Activated CD4-positive, alpha-beta T cell treated with anti-CD3 and anti-CD28 coated beads, Interleukin-2, amount 10 ng/mL, durations not matched to agents 24 days and 14 days (primary cell): Measurements from ENCODE around the gene ISCA2. TPM values are rescaled to one million over a fixed set of nuclear protein-coding genes. Genes with fewer than 3 reads are reported as not detected.
"Not testable (repeated sequence)": the region's sequence is repeated elsewhere in the genome, so short reads cannot be mapped to it uniquely, and the experiment has no call there.

ENCODE experiments used
- DNase-seq: peaks from one replicate; pipeline ENCODE4 v3.0.0; 2022
- H3K27ac Mint-ChIP-seq: one replicate; pipeline ENCODE4 v1.8.0; 2022; ENCODE audit warnings: mild to moderate bottlenecking, mixed read lengths
- H3K27me3 Mint-ChIP-seq: one replicate; pipeline ENCODE4 v1.8.0; 2022; ENCODE audit warnings: mixed read lengths
- H3K36me3 Mint-ChIP-seq: one replicate; pipeline ENCODE4 v1.8.0; 2022; ENCODE audit warnings: low read depth, mild to moderate bottlenecking, mixed read lengths
- H3K4me1 Mint-ChIP-seq: one replicate; pipeline ENCODE4 v1.8.0; 2021; ENCODE audit warnings: mixed read lengths
- H3K4me3 Mint-ChIP-seq: one replicate; pipeline ENCODE4 v1.8.0; 2022; ENCODE audit warnings: mild to moderate bottlenecking, moderate library complexity, mixed read lengths
- H3K9me3 Mint-ChIP-seq: one replicate; pipeline ENCODE4 v1.8.0; 2021; ENCODE audit warnings: mixed read lengths
- intact Hi-C: fragments of 100-400 bp; cut with micrococcal nuclease; formaldehyde crosslinking; loops from one replicate; pipeline ENCODE4 v1.15.1; 2023
- total RNA-seq: library from RNA; stranded (reverse); gene quantifications from 2 replicates; pipeline ENCODE4 v1.2.3, GENCODE V29; 2022

ISCA2 gene
- total RNA-seq, 1 donor from 2014 or later = 20.0 TPM

GRCh38 chr14:74536336-74536735, 42.8 kb downstream of the ISCA2 start:
- H3K4me3 Mint-ChIP-seq, H3K27ac Mint-ChIP-seq, H3K36me3 Mint-ChIP-seq, intact Hi-C loops, H3K4me1 Mint-ChIP-seq, H3K27me3 Mint-ChIP-seq, DNase-seq, H3K9me3 Mint-ChIP-seq: not testable (repeated sequence)

- intact Hi-C loops = no loop called here
- H3K27me3 Mint-ChIP-seq = peaks cover 3% of the 10 kb centered on the region
- no peaks in the 10 kb centered on the region for H3K4me1 Mint-ChIP-seq
- H3K27ac Mint-ChIP-seq = no peak overlapping the region
- H3K4me3 Mint-ChIP-seq = no peak overlapping the region
- no peaks in the 10 kb centered on the region for H3K9me3 Mint-ChIP-seq
- no peaks in the 10 kb centered on the region for H3K36me3 Mint-ChIP-seq
- no peak for DNase-seq
Measured at GRCh38 chr14:74538411-74539391, 45.1 kb downstream of the ISCA2 start.

- H3K4me3 Mint-ChIP-seq = no peak overlapping the region
- no peaks in the 10 kb centered on the region for H3K9me3 Mint-ChIP-seq
- no peak for DNase-seq
- H3K36me3 Mint-ChIP-seq = no peaks in the 10 kb centered on the region
- no peaks in the 10 kb centered on the region for H3K4me1 Mint-ChIP-seq
- peaks cover 3% of the 10 kb centered on the region for H3K27me3 Mint-ChIP-seq
- no peak overlapping the region for H3K27ac Mint-ChIP-seq
- intact Hi-C loops = no loop called here
Measured at GRCh38 chr14:74539503-74539902, 45.9 kb downstream of the ISCA2 start.

- Mint-ChIP-seq H3K4me1 (no peaks in the 10 kb centered on the region), H3K36me3 (no peaks in the 10 kb centered on the region), H3K27me3 (peaks cover 7% of the 10 kb centered on the region), H3K4me3 (no peak overlapping the region), H3K27ac (no peak overlapping the region), H3K9me3 (no peaks in the 10 kb centered on the region)
- intact Hi-C loops = no loop called here
- DNase-seq = no peak
Measured at GRCh38 chr14:74541225-74541624, 47.7 kb downstream of the ISCA2 start.

- Mint-ChIP-seq H3K4me1 (no peaks in the 10 kb centered on the region), H3K4me3 (no peak overlapping the region), H3K27me3 (peaks cover 7% of the 10 kb centered on the region), H3K27ac (no peak overlapping the region), H3K36me3 (no peaks in the 10 kb centered on the region), H3K9me3 (no peaks in the 10 kb centered on the region)
- DNase-seq = no peak
- intact Hi-C loops = no loop called here
Measured at GRCh38 chr14:74542056-74542685, 48.6 kb downstream of the ISCA2 start.

GRCh38 chr14:74543771-74544438, 50.3 kb downstream of the ISCA2 start:
- intact Hi-C loops = no loop called here
- no peak for DNase-seq
- H3K27me3 Mint-ChIP-seq = peaks cover 7% of the 10 kb centered on the region

GRCh38 chr14:74545386-74545785, 51.8 kb downstream of the ISCA2 start:
- Mint-ChIP-seq H3K9me3 (no peaks in the 10 kb centered on the region), H3K4me1 (no peaks in the 10 kb centered on the region), H3K27ac (no peak overlapping the region), H3K4me3 (no peak overlapping the region), H3K36me3 (no peaks in the 10 kb centered on the region), H3K27me3 (peaks cover 7% of the 10 kb centered on the region)
- intact Hi-C loops = no loop called here
- DNase-seq = no peak

More at GRCh38 chr14:74543771-74544438, 50.3 kb downstream of the ISCA2 start:
- H3K36me3 Mint-ChIP-seq = no peaks in the 10 kb centered on the region
- no peaks in the 10 kb centered on the region for H3K4me1 Mint-ChIP-seq
- no peak overlapping the region for H3K4me3 Mint-ChIP-seq
- no peak overlapping the region for H3K27ac Mint-ChIP-seq
- H3K9me3 Mint-ChIP-seq = no peaks in the 10 kb centered on the region

GRCh38 chr14:74546416-74546815, 52.9 kb downstream of the ISCA2 start:
- Mint-ChIP-seq H3K4me3 (no peak overlapping the region), H3K4me1 (no peaks in the 10 kb centered on the region), H3K36me3 (no peaks in the 10 kb centered on the region), H3K9me3 (no peaks in the 10 kb centered on the region), H3K27me3 (peaks cover 7% of the 10 kb centered on the region), H3K27ac (no peak overlapping the region)
- intact Hi-C loops = no loop called here
- no peak for DNase-seq

Other genes starting within 250 kb of the ISCA2 start
- gene ABCD4, start 190.8 kb upstream of the ISCA2 start, total RNA-seq = 42.4 and 42.9 TPM in 2 replicates
- gene VRTN, start 145.3 kb upstream of the ISCA2 start, total RNA-seq = not detected in 2 replicates
- not detected in 2 replicates for gene SYNDIG1L, start 67.6 kb upstream of the ISCA2 start, total RNA-seq
- gene NPC2, start 460 bp upstream of the ISCA2 start, total RNA-seq = 12.3 and 15.5 TPM in 2 replicates
- gene LTBP2, start 118.5 kb downstream of the ISCA2 start, total RNA-seq = 0.05 TPM in 1 of 2 replicates, not detected in the other
- gene AREL1, start 219.3 kb downstream of the ISCA2 start, total RNA-seq = 43.5 and 45.5 TPM in 2 replicates
- gene FCF1, start 219.4 kb downstream of the ISCA2 start, total RNA-seq = 64.5 and 68.6 TPM in 2 replicates